ENCODE data around the gene LYAR.

LYAR gene

GRCh38 chr4:4328206-4328605, 38.3 kb upstream of the LYAR start:
- Histone ChIP-seq H3K9me2 (replicated peaks; ENCODE audit: low read depth, low read length) (no peaks in the 10 kb centered on the region), H4K20me1 (ENCODE audit: insufficient read depth, low read length, poor library complexity, severe bottlenecking) (no peaks in the 10 kb centered on the region), H3K9me3 (ENCODE audit: insufficient read depth, low read depth, low read length) (no peaks in the 10 kb centered on the region), H3K79me2 (ENCODE audit: insufficient read depth, low read length) (no peaks in the 10 kb centered on the region), H3K36me3 (ENCODE audit: insufficient read depth, low read length) (no peaks in the 10 kb centered on the region), H3K4me3 (ENCODE audit: low read length, poor library complexity, severe bottlenecking) (no peak overlapping the region), H3K27me3 (ENCODE audit: insufficient read depth, low read length, poor library complexity, severe bottlenecking) (no peaks in the 10 kb centered on the region), H2AFZ (ENCODE audit: low read length) (no peak overlapping the region), H3K9ac (ENCODE audit: low read depth, low read length, poor library complexity, severe bottlenecking) (no peak overlapping the region), H3F3A (ENCODE audit: low read depth) (no peaks in the 10 kb centered on the region), H3K4me2 (ENCODE audit: low read depth, low read length, poor library complexity, severe bottlenecking) (no peak overlapping the region), H3K4me1 (ENCODE audit: insufficient read depth, low read length, poor library complexity, severe bottlenecking) (no peaks in the 10 kb centered on the region)
- TF ChIP-seq CTCF (conservative IDR thresholded peaks at IDR 0.05; ENCODE audit: low read length) (no peak), EZH2phosphoT487 (IDR thresholded peaks at IDR 0.05; ENCODE audit: borderline replicate concordance) (no peak)

- Histone ChIP-seq H3K27me3 (ENCODE audit: insufficient read depth, low read length, poor library complexity, severe bottlenecking) (no peaks in the 10 kb centered on the region), H3F3A (ENCODE audit: low read depth) (no peaks in the 10 kb centered on the region), H3K4me1 (ENCODE audit: insufficient read depth, low read length, poor library complexity, severe bottlenecking) (no peaks in the 10 kb centered on the region), H4K20me1 (ENCODE audit: insufficient read depth, low read length, poor library complexity, severe bottlenecking) (no peaks in the 10 kb centered on the region), H3K4me3 (ENCODE audit: low read length, poor library complexity, severe bottlenecking) (no peak overlapping the region), H3K36me3 (ENCODE audit: insufficient read depth, low read length) (no peaks in the 10 kb centered on the region), H3K4me2 (ENCODE audit: low read depth, low read length, poor library complexity, severe bottlenecking) (no peak overlapping the region), H3K9me2 (replicated peaks; ENCODE audit: low read depth, low read length) (no peaks in the 10 kb centered on the region), H3K79me2 (ENCODE audit: insufficient read depth, low read length) (no peaks in the 10 kb centered on the region), H2AFZ (ENCODE audit: low read length) (no peak overlapping the region), H3K9ac (ENCODE audit: low read depth, low read length, poor library complexity, severe bottlenecking) (no peak overlapping the region), H3K9me3 (ENCODE audit: insufficient read depth, low read depth, low read length) (no peaks in the 10 kb centered on the region)
- TF ChIP-seq EZH2phosphoT487 (IDR thresholded peaks at IDR 0.05; ENCODE audit: borderline replicate concordance) (no peak), CTCF (conservative IDR thresholded peaks at IDR 0.05; ENCODE audit: low read length) (peak; percentile 38)
These were observed 37.7 kb upstream of the LYAR start for GRCh38 chr4:4327652-4328121.

GRCh38 chr4:4326166-4326565, 36.2 kb upstream of the LYAR start:
- H4K20me1 ChIP-seq (ENCODE audit: insufficient read depth, low read length, poor library complexity, severe bottlenecking), result no peaks in the 10 kb centered on the region
- H3K4me1 ChIP-seq (ENCODE audit: insufficient read depth, low read length, poor library complexity, severe bottlenecking), result no peaks in the 10 kb centered on the region
- H3K36me3 ChIP-seq (ENCODE audit: insufficient read depth, low read length), result peaks cover 5% of the 10 kb centered on the region; the same call in 1 of the 2 replicates
- no peak overlapping the region for H3K9ac ChIP-seq (ENCODE audit: low read depth, low read length, poor library complexity, severe bottlenecking)
- H3F3A ChIP-seq (ENCODE audit: low read depth), result no peaks in the 10 kb centered on the region
- no peaks in the 10 kb centered on the region for H3K9me3 ChIP-seq (ENCODE audit: insufficient read depth, low read depth, low read length)
- no peaks in the 10 kb centered on the region for H3K27me3 ChIP-seq (ENCODE audit: insufficient read depth, low read length, poor library complexity, severe bottlenecking)
- no peak overlapping the region for H3K4me3 ChIP-seq (ENCODE audit: low read length, poor library complexity, severe bottlenecking)
- H3K79me2 ChIP-seq (ENCODE audit: insufficient read depth, low read length), result no peaks in the 10 kb centered on the region
- H3K9me2 ChIP-seq (replicated peaks; ENCODE audit: low read depth, low read length), result no peaks in the 10 kb centered on the region
- H2AFZ ChIP-seq (ENCODE audit: low read length), result no peak overlapping the region
- H3K4me2 ChIP-seq (ENCODE audit: low read depth, low read length, poor library complexity, severe bottlenecking), result no peak overlapping the region
- TF ChIP-seq EZH2phosphoT487 (IDR thresholded peaks at IDR 0.05; ENCODE audit: borderline replicate concordance) (no peak), CTCF (conservative IDR thresholded peaks at IDR 0.05; ENCODE audit: low read length) (no peak)
